HEK293 (cell line): ENCODE results near the gene ZFAND5.

ENCODE experiments used
- KLF1 ChIP-seq: fragments of 450-650 bp; formaldehyde crosslinking; IDR thresholded peaks from 2 replicates; pipeline ENCODE4 v1.5.1; 2016; ENCODE audit warnings: missing biosample characterization, missing genetic modification characterization
- OVOL3 ChIP-seq: fragments of 450-650 bp; formaldehyde crosslinking; IDR thresholded peaks from 2 replicates; pipeline ENCODE4 v1.5.1; 2016; ENCODE audit warnings: missing biosample characterization, missing genetic modification characterization
- ZNF146 ChIP-seq: fragments of 450-650 bp; formaldehyde crosslinking; IDR thresholded peaks from 2 replicates; pipeline ENCODE4 v1.5.1; 2016; ENCODE audit warnings: missing biosample characterization, missing genetic modification characterization
- ZNF24 ChIP-seq: fragments of 450-650 bp; formaldehyde crosslinking; IDR thresholded peaks from 2 replicates; pipeline ENCODE4 v1.5.1; 2016; ENCODE audit warnings: missing biosample characterization, missing genetic modification characterization
- ZNF274 ChIP-seq, 2 experiments: fragments of 200-500 bp in 1 of 2; fragments of 450-650 bp in 1 of 2; sonication (Bioruptor generic) in 1 of 2; formaldehyde crosslinking in 1 of 2; IDR thresholded peaks; 2 replicates each; pipeline versions ENCODE4 v1.5.1 to v1.6.1; 2014 to 2016; ENCODE audit warnings: borderline replicate concordance in 1 of 2, inconsistent platforms in 1 of 2, low read length in 1 of 2, missing biosample characterization in 1 of 2, missing genetic modification characterization in 1 of 2
- ZNF473 ChIP-seq: fragments of 450-650 bp; formaldehyde crosslinking; IDR thresholded peaks from 2 replicates; pipeline ENCODE4 v1.5.1; 2017; ENCODE audit warnings: missing biosample characterization, missing genetic modification characterization
- ZNF621 ChIP-seq: fragments of 450-650 bp; formaldehyde crosslinking; IDR thresholded peaks from 2 replicates; pipeline ENCODE4 v1.5.1; 2017; ENCODE audit warnings: missing biosample characterization, missing genetic modification characterization
- ZNF707 ChIP-seq: fragments of 450-650 bp; formaldehyde crosslinking; IDR thresholded peaks from 2 replicates; pipeline ENCODE4 v1.5.1; 2016; ENCODE audit warnings: missing biosample characterization, missing genetic modification characterization
- TF ChIP-seq, protein P1 (sequence below): fragments of 450-650 bp; formaldehyde crosslinking; conservative IDR thresholded peaks from 2 replicates; pipeline ENCODE4 v1.5.1; 2016; ENCODE audit warnings: low read depth, missing biosample characterization, missing genetic modification characterization
- TF ChIP-seq, protein P2 (sequence below): sonication (generic); formaldehyde crosslinking; IDR thresholded peaks from 2 replicates; pipeline ENCODE4 v1.8.1; 2022; ENCODE audit warnings: mild to moderate bottlenecking, moderate library complexity, missing genetic modification reagents
- TF ChIP-seq, protein P3 (sequence below): fragments of 450-650 bp; formaldehyde crosslinking; IDR thresholded peaks from 2 replicates; pipeline ENCODE4 v1.5.1; 2016; ENCODE audit warnings: missing biosample characterization, missing genetic modification characterization
- TF ChIP-seq, protein P4 (sequence below): fragments of 450-650 bp; formaldehyde crosslinking; IDR thresholded peaks from 2 replicates; pipeline ENCODE4 v1.5.1; 2016; ENCODE audit warnings: missing biosample characterization, missing genetic modification characterization
- TF ChIP-seq, protein P5 (sequence below): fragments of 450-650 bp; formaldehyde crosslinking; IDR thresholded peaks from 2 replicates; pipeline ENCODE4 v1.5.1; 2016; ENCODE audit warnings: missing biosample characterization, missing genetic modification characterization
- TF ChIP-seq, protein P6 (sequence below): fragments of 450-650 bp; IDR thresholded peaks from 2 replicates; pipeline ENCODE4 v1.5.1; 2018; ENCODE audit warnings: missing biosample characterization, mild to moderate bottlenecking, missing genetic modification characterization

DNA sequence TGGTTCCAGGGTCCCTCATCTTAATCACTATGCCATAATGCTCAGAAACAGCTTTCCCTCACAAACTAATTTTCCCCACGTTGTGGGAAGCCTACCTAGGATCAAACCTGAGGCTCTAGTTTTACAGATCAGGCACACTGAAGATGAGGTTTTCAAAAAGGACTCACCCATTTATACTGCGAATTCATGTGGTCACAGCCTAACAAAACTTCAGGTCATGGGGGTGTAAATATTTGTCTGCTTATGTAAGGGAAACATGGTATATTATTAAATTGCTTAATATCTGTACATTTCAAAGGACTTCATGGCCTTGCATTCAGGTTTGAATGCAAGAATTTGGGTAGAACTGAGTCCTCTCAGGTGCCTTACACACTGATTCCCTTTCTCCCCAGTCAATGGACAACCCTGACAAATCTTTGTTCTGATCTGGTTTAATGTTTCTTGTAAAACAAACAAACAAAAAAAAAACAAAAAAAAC is 12.1 kb downstream of the ZFAND5 start:
- TF ChIP-seq, protein P1, sequence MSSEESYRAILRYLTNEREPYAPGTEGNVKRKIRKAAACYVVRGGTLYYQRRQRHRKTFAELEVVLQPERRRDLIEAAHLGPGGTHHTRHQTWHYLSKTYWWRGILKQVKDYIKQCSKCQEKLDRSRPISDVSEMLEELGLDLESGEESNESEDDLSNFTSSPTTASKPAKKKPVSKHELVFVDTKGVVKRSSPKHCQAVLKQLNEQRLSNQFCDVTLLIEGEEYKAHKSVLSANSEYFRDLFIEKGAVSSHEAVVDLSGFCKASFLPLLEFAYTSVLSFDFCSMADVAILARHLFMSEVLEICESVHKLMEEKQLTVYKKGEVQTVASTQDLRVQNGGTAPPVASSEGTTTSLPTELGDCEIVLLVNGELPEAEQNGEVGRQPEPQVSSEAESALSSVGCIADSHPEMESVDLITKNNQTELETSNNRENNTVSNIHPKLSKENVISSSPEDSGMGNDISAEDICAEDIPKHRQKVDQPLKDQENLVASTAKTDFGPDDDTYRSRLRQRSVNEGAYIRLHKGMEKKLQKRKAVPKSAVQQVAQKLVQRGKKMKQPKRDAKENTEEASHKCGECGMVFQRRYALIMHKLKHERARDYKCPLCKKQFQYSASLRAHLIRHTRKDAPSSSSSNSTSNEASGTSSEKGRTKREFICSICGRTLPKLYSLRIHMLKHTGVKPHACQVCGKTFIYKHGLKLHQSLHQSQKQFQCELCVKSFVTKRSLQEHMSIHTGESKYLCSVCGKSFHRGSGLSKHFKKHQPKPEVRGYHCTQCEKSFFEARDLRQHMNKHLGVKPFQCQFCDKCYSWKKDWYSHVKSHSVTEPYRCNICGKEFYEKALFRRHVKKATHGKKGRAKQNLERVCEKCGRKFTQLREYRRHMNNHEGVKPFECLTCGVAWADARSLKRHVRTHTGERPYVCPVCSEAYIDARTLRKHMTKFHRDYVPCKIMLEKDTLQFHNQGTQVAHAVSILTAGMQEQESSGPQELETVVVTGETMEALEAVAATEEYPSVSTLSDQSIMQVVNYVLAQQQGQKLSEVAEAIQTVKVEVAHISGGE (tag by site-specific recombination) = no peak
- TF ChIP-seq, protein P2, sequence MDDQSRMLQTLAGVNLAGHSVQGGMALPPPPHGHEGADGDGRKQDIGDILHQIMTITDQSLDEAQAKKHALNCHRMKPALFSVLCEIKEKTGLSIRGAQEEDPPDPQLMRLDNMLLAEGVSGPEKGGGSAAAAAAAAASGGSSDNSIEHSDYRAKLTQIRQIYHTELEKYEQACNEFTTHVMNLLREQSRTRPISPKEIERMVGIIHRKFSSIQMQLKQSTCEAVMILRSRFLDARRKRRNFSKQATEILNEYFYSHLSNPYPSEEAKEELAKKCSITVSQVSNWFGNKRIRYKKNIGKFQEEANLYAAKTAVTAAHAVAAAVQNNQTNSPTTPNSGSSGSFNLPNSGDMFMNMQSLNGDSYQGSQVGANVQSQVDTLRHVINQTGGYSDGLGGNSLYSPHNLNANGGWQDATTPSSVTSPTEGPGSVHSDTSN (CRISPR knock-in tag) = no peak
- TF ChIP-seq, protein P3, sequence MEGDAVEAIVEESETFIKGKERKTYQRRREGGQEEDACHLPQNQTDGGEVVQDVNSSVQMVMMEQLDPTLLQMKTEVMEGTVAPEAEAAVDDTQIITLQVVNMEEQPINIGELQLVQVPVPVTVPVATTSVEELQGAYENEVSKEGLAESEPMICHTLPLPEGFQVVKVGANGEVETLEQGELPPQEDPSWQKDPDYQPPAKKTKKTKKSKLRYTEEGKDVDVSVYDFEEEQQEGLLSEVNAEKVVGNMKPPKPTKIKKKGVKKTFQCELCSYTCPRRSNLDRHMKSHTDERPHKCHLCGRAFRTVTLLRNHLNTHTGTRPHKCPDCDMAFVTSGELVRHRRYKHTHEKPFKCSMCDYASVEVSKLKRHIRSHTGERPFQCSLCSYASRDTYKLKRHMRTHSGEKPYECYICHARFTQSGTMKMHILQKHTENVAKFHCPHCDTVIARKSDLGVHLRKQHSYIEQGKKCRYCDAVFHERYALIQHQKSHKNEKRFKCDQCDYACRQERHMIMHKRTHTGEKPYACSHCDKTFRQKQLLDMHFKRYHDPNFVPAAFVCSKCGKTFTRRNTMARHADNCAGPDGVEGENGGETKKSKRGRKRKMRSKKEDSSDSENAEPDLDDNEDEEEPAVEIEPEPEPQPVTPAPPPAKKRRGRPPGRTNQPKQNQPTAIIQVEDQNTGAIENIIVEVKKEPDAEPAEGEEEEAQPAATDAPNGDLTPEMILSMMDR (tag by site-specific recombination) = no peak
- TF ChIP-seq OVOL3 (tag by site-specific recombination) (no peak), ZNF274 (IDR thresholded peaks at IDR 0.05; ENCODE audit: low read length) (no peak), ZNF274 (tag by site-specific recombination; IDR thresholded peaks at IDR 0.05; ENCODE audit: borderline replicate concordance) (no peak), ZNF146 (tag by site-specific recombination) (no peak), ZNF621 (no peak), ZNF473 (tag by site-specific recombination) (no peak), KLF1 (no peak), ZNF707 (tag by site-specific recombination) (no peak), ZNF24 (no peak)
- TF ChIP-seq, protein P4, sequence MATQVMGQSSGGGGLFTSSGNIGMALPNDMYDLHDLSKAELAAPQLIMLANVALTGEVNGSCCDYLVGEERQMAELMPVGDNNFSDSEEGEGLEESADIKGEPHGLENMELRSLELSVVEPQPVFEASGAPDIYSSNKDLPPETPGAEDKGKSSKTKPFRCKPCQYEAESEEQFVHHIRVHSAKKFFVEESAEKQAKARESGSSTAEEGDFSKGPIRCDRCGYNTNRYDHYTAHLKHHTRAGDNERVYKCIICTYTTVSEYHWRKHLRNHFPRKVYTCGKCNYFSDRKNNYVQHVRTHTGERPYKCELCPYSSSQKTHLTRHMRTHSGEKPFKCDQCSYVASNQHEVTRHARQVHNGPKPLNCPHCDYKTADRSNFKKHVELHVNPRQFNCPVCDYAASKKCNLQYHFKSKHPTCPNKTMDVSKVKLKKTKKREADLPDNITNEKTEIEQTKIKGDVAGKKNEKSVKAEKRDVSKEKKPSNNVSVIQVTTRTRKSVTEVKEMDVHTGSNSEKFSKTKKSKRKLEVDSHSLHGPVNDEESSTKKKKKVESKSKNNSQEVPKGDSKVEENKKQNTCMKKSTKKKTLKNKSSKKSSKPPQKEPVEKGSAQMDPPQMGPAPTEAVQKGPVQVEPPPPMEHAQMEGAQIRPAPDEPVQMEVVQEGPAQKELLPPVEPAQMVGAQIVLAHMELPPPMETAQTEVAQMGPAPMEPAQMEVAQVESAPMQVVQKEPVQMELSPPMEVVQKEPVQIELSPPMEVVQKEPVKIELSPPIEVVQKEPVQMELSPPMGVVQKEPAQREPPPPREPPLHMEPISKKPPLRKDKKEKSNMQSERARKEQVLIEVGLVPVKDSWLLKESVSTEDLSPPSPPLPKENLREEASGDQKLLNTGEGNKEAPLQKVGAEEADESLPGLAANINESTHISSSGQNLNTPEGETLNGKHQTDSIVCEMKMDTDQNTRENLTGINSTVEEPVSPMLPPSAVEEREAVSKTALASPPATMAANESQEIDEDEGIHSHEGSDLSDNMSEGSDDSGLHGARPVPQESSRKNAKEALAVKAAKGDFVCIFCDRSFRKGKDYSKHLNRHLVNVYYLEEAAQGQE = no peak
- TF ChIP-seq, protein P5, sequence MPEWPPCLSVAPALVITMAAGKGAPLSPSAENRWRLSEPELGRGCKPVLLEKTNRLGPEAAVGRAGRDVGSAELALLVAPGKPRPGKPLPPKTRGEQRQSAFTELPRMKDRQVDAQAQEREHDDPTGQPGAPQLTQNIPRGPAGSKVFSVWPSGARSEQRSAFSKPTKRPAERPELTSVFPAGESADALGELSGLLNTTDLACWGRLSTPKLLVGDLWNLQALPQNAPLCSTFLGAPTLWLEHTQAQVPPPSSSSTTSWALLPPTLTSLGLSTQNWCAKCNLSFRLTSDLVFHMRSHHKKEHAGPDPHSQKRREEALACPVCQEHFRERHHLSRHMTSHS = no peak
- TF ChIP-seq, protein P6, sequence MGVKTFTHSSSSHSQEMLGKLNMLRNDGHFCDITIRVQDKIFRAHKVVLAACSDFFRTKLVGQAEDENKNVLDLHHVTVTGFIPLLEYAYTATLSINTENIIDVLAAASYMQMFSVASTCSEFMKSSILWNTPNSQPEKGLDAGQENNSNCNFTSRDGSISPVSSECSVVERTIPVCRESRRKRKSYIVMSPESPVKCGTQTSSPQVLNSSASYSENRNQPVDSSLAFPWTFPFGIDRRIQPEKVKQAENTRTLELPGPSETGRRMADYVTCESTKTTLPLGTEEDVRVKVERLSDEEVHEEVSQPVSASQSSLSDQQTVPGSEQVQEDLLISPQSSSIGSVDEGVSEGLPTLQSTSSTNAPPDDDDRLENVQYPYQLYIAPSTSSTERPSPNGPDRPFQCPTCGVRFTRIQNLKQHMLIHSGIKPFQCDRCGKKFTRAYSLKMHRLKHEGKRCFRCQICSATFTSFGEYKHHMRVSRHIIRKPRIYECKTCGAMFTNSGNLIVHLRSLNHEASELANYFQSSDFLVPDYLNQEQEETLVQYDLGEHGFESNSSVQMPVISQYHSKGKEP = no peak
